CD4-positive, alpha-beta T cell treated with Interleukin-6 for 4 hours (primary cell): ENCODE data around the gene TAS2R14.

Experiments
- DNase-seq: peaks from one replicate; pipeline ENCODE4 v3.0.0-alpha.2; 2020; ENCODE audit warnings: mixed read lengths

TAS2R14 gene

GRCh38 chr12:10901427-10901826 is 37.6 kb downstream of the TAS2R14 start:
- no peak for DNase-seq

GRCh38 chr12:10900972-10901371 is 38.1 kb downstream of the TAS2R14 start:
- no peak for DNase-seq

DNA sequence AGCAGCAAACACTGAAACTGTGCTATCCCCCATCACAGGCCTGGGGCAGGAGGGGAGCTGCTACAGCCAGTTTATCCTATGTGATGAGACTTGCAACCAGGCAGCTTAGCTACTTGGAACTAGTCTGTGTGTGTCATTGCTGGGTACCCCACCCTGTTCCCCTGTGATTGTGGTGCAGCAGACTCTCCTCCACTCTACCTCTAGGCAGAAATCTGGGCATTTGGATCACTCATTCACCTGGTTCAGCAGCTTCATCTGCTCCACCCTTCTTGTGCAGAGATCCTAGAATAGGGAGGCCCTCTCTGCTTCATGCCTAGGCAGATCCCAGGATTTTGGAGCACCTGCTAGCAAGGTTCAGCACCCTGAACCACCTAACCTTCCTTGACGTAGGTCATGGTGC is 38.5 kb downstream of the TAS2R14 start:
- no peak for DNase-seq

DNA sequence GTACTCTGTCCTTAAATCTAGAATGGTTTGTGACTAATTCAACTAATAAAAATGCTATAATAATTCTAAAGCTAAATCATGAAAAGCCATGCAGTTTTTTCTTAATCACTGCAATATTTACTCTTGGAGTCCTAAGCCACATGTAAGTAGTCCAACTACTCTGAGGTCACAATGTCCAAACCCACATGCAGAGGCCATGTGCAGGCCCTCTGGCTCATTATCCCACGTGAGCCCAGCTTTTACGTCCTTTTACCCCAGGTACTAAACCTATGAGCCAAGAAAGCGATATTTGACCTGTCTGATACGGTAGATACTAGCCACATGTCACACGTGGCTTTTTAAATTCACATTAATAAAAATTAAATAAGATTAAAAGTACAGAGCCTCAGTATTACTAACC is 42.2 kb downstream of the TAS2R14 start:
- no peak for DNase-seq

GRCh38 chr12:10891937-10892336 is 47.1 kb downstream of the TAS2R14 start:
- no peak for DNase-seq

- no peak for DNase-seq
Measured at GRCh38 chr12:10889226-10889625, 49.8 kb downstream of the TAS2R14 start.
